AG09319 (cell line): ENCODE data around the gene ARHGAP26.
A peak's percentile ranks its signal among the peaks of the same experiment; 100 is the strongest.
"Not testable (repeated sequence)": the region's sequence is repeated elsewhere in the genome, so short reads cannot be mapped to it uniquely, and the experiment has no call there.

Experiments used
- DNase-seq: peaks from one replicate; pipeline ENCODE4 v3.0.0-alpha.2; 2010; ENCODE audit warnings: low read depth; ENCODE audit errors: extremely low read depth
- CTCF ChIP-seq: IDR thresholded peaks from 2 replicates; pipeline ENCODE4 v1.5.1; 2011; ENCODE audit warnings: low read depth, mild to moderate bottlenecking, inconsistent platforms, low read length, moderate library complexity

The ARHGAP26 gene

GRCh38 chr5:142958944-142959682 lies 188.9 kb downstream of the ARHGAP26 start:
- DNase-seq = no peak
- TF ChIP-seq CTCF = no peak

GRCh38 chr5:142959683-142960657 lies 189.8 kb downstream of the ARHGAP26 start:
- DNase-seq = peak; percentile 15
- TF ChIP-seq CTCF = no peak

- TF ChIP-seq CTCF = no peak
Measured at GRCh38 chr5:142961440-142962173, 191.4 kb downstream of the ARHGAP26 start.

GRCh38 chr5:142962174-142962533 lies 192.0 kb downstream of the ARHGAP26 start:
- DNase-seq = no peak
- no peak for TF ChIP-seq CTCF

More at GRCh38 chr5:142961440-142962173, 191.4 kb downstream of the ARHGAP26 start:
- DNase-seq = no peak

- not testable (repeated sequence) for DNase-seq
Measured at GRCh38 chr5:142965258-142966120, 195.3 kb downstream of the ARHGAP26 start.

- no peak for DNase-seq
- no peak for TF ChIP-seq CTCF
Measured at GRCh38 chr5:142966121-142966420, 195.9 kb downstream of the ARHGAP26 start.

GRCh38 chr5:142969186-142969585 lies 199.0 kb downstream of the ARHGAP26 start:
- TF ChIP-seq CTCF = no peak
- no peak for DNase-seq
